NCI-H146 treated with DMSO at 0.1 percent for 48 hours (cell line): ENCODE measurements around the gene POP5.

Source experiments
- DNase-seq: peaks from one replicate; lab custom pipeline; 2025; ENCODE audit not compliant: unreplicated experiment; lab: John Stamatoyannopoulos, UW

POP5 gene

DNA sequence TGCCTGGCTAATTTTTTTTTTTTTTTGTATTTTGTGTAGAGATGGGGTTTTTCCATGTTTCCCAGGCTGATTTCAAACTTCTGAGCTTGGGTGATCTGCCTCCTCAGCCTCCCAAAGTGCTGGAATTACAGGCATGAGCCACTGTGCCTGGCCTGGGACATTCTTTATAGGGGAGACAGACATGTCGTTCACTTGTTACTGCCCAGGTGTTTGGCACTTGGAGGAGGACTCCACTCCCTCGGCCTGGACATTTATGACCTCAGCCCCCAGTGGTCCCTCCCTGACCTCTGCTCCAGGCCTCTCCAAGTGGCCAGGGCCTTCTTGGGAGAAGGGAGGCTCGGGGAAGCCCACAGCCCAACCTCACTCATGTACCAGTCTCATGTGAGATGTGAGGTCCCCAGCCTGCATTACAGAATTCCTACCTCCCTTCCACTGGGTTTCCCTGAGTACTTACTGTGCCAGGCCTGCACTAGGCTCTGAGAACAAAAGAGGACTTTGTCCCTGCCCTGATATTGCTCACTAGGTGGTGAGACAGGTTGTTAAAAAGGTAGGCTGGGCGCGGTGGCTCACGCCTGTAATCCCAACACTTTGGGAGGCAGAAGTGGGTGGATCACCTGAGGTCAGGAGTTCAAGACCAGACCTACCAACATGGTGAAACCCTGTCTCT is 9.7 kb upstream of the POP5 start:
- DNase-seq, result no peak

- no peak for DNase-seq
These were observed 8.0 kb upstream of the POP5 start for GRCh38 chr12:120588948-120589930.

- DNase-seq, result no peak
These were observed 7.2 kb upstream of the POP5 start for GRCh38 chr12:120588371-120588770.

GRCh38 chr12:120586860-120587259 is 5.7 kb upstream of the POP5 start:
- DNase-seq, result no peak

DNA sequence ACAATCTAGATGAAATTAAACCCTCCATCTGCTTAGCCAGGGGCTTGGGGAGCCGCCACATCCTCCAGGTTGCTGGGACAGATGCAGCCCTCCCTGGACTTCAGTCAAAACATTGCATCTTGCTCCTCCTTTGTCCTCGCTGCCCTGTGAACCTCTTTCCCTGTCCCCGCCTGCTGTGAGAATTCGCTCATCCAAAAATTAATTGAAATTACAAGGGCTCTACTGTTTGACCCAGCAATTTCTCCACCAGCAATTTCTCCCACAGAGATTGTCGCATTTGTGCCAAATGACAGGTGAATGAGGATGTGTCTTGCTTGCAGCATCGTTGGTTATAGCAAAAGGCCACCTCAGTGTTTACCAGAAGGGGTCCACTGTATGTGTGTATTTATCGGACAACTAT is 5.0 kb upstream of the POP5 start:
- DNase-seq, result no peak

GRCh38 chr12:120584343-120585149 is 3.3 kb upstream of the POP5 start:
- peak; percentile 56 for DNase-seq

- DNase-seq, result peak; percentile 47
These were observed 2.4 kb upstream of the POP5 start for GRCh38 chr12:120583478-120584030.

DNA sequence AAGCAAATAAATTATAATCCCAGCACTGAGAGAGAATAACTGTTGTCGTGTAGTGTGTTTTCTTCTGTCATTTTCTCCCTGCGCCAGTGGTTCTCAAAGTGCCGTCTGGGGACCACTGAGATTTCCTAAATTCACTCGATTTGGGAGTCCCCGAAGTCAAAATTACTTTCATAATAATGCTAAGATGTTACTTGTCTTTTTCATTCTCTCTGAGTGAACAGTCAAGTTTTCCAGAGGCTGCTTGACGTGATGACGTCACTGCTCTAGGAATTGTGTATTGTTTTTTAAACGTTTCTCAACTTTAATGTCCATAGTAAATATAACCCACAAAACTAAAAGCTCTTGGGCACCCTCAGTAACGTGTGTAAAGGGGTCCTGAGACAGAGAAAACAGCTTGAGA is 796 bp upstream of the POP5 start:
- no peak for DNase-seq

- DNase-seq, result no peak
These were observed 2.0 kb downstream of the POP5 start for GRCh38 chr12:120579179-120579578.

- no peak for DNase-seq
These were observed 7.1 kb downstream of the POP5 start for GRCh38 chr12:120574106-120574505.

DNA sequence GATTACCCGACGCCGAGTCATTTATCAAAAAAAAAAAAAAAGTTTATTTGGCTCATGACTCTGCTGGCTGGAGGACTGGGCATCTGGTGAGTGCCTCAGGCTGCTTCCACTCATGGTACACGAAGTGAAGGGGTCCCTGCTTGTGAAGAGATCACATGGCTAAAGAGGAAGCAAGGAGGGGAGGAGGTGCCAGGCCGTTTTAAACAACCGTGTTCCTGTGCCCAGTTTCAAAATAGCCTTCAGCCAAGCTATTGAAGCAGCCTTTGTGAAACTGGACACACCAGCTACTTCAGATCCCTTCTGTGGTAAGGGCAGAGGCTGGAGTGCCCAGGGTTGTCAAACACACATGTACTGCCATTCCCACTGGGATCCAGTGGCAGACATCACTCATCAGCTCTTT is 7.6 kb downstream of the POP5 start:
- no peak for DNase-seq

DNA sequence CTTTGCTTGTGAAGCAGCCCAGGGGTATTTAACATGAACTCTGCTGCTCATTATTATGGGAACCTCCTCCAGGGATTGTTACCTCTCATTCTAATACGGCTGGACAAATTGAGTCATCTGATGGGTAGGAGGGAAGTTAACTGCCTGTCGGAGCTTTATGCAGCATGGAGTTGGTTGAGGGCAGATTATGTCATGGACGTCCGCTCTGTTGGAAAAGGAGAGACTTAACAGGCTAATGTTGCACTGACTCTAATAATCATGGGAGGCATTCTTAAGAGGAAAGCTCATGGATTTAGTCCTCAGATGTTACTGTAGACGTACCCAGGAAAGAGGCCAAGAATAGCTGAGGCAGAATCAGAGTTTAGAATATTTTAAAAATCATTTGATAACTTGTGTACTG is 9.9 kb downstream of the POP5 start:
- DNase-seq, result no peak

GRCh38 chr12:120563495-120563894 is 17.7 kb downstream of the POP5 start:
- DNase-seq, result no peak

GRCh38 chr12:120562906-120563305 is 18.3 kb downstream of the POP5 start:
- DNase-seq, result no peak

GRCh38 chr12:120557589-120557988 is 23.6 kb downstream of the POP5 start:
- no peak for DNase-seq

- no peak for DNase-seq
These were observed 26.5 kb downstream of the POP5 start for GRCh38 chr12:120554678-120555077.

GRCh38 chr12:120546050-120546386 is 35.2 kb downstream of the POP5 start:
- no peak for DNase-seq

DNA sequence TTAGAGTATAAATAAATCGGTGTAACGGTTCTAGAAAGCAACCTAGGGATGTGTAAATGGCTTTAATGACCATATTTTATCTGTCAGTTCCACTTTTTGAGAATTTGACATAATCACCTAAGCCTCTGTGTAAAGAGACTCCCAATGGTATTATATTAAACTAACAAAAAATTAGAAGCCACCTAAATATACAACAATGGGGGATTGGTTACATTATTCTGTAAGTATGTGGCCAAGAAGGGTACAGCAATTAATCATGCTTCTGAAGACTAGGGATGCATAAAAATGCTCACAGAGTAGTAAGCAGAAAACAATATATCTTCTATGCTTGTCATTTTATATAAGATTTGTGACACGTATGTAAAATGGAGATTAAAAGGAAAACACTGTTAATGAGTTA is 36.5 kb downstream of the POP5 start:
- DNase-seq, result no peak

DNA sequence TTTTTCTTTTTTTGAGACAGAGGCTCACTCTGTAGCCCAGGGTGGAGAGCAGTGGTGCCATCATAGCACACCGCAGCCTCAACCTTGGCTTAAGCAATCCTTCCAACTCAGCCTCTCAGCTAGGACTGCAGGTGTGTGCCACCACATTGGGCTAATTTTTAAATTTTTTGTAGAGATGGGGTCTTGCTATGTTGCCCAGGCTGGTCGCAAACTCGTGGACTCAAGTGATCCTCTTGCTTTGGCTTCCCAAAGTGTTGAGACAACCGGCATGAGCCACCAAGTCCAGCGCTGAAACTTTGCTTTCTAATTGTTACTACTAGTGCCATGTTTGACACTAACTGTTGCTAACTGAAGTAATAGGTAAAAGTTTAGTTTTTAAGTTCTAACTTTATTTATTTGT is 39.0 kb downstream of the POP5 start:
- no peak for DNase-seq

DNA sequence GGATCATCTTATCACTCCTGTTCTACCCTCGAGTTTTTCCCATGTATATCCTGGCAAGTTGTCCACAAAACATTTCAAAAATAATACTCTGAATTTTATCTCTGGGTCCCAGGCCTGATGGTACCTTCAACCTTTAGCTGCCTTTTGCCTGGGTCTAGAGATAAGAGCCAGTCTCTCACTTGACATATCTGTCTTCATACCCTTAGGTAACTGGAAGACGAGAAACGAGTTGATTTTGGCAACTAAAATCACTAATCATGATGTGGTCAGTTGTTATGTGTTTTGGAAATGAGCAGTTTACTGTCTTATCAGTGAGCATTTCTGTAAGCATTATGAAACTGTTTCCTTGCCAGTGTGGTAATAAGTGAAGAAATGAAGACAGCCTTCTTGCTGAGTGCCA is 40.8 kb downstream of the POP5 start:
- DNase-seq, result no peak

- no peak for DNase-seq
These were observed 41.9 kb downstream of the POP5 start for GRCh38 chr12:120539303-120539702.
